Loucy (cell line): Measurements from ENCODE around the gene USP20.

ENCODE experiments used
- CTCF ChIP-seq: fragments of 200-600 bp; sonication (generic); conservative IDR thresholded peaks from 2 replicates; pipeline ENCODE4 v1.5.1; 2014; ENCODE audit warnings: mild to moderate bottlenecking, antibody characterized with exemption, low read length
- EZH2phosphoT487 ChIP-seq: fragments of 200-600 bp; IDR thresholded peaks from 2 replicates; pipeline ENCODE4 v1.6.1; 2018; ENCODE audit warnings: antibody characterized with exemption, mild to moderate bottlenecking, moderate library complexity, borderline replicate concordance

GRCh38 chr9:129901993-129902739 is 66.9 kb downstream of the USP20 start:
- TF ChIP-seq CTCF (no peak), EZH2phosphoT487 (no peak)
